BLaER1 treated with 17β-estradiol and CSF1 and Interleukin-3, amounts not matched to agents 10 nM and 100 nM (cell line): Measurements from ENCODE around the gene CDH15.

Experiments
- H3K27ac ChIP-seq, 11 experiments: shearing (Covaris generic); formaldehyde crosslinking; 2 replicates each; pipeline ENCODE4 v1.8.1; 2022
- H3K27me3 ChIP-seq, 11 experiments: shearing (Covaris generic); formaldehyde crosslinking; 2 replicates each; pipeline ENCODE4 v1.8.1; 2022
- H3K36me3 ChIP-seq, 11 experiments: shearing (Covaris generic); formaldehyde crosslinking; 2 replicates each; pipeline ENCODE4 v1.8.1; 2022
- H3K4me1 ChIP-seq, 10 experiments: shearing (Covaris generic); formaldehyde crosslinking; 2 replicates each; pipeline ENCODE4 v1.8.1; 2022
- H3K4me2 ChIP-seq, 11 experiments: shearing (Covaris generic); formaldehyde crosslinking; 2 replicates each; pipeline ENCODE4 v1.8.1; 2022
- H3K4me3 ChIP-seq, 10 experiments: shearing (Covaris generic); formaldehyde crosslinking; 2 replicates each; pipeline ENCODE4 v1.8.1; 2022
- H3K9ac ChIP-seq, 11 experiments: shearing (Covaris generic); formaldehyde crosslinking; 2 replicates each; pipeline ENCODE4 v1.8.1; 2022
- H3K9me3 ChIP-seq, 11 experiments: shearing (Covaris generic); formaldehyde crosslinking; replicated peaks in 1 of 11; 2 replicates each; pipeline ENCODE4 v1.8.1; 2022
- H4K20me1 ChIP-seq, 11 experiments: shearing (Covaris generic); formaldehyde crosslinking; 2 replicates each; pipeline ENCODE4 v1.8.1; 2022
- Cebpa-rat ChIP-seq, 11 experiments: shearing (Covaris generic); IDR thresholded peaks; 2 replicates each; pipeline ENCODE4 v1.8.1; 2022

CDH15 gene

DNA sequence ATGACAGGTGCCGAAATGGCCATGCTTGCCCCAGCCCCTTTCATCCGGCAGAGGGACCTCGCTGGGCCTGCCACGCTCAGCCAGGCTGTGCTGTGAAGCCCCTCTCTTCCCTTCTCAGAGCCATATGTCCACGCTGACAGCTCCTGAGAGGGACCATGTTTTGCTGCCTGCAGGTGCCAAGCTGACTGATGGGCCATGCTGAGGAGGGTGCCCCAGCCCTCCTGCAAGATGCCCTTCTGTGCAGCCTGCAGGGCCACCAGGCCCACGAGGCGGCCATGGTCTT is 33.1 kb upstream of the CDH15 start:
- 0 out of 20 replicates have a peak, but pooled peaks cover 0 to 3% (median 0%) of the 10 kb centered on the region in 10 experiments for H3K4me1 ChIP-seq
- H3K36me3 ChIP-seq: peaks cover 51 to 100% (median 90%) of the 10 kb centered on the region in 11 experiments
- H3K27ac ChIP-seq: no peak overlapping the region
- H3K4me2 ChIP-seq: no peak overlapping the region
- H3K9ac ChIP-seq: no peak overlapping the region
- no peaks in the 10 kb centered on the region for H3K9me3 ChIP-seq
- no peaks in the 10 kb centered on the region for H3K27me3 ChIP-seq
- no peak for TF ChIP-seq Cebpa-rat (IDR thresholded peaks at IDR 0.05)
- H4K20me1 ChIP-seq: peaks cover 0 to 78% (median 16%) of the 10 kb centered on the region in 11 experiments; a peak in 11 of 22 replicates
- no peak overlapping the region for H3K4me3 ChIP-seq

DNA sequence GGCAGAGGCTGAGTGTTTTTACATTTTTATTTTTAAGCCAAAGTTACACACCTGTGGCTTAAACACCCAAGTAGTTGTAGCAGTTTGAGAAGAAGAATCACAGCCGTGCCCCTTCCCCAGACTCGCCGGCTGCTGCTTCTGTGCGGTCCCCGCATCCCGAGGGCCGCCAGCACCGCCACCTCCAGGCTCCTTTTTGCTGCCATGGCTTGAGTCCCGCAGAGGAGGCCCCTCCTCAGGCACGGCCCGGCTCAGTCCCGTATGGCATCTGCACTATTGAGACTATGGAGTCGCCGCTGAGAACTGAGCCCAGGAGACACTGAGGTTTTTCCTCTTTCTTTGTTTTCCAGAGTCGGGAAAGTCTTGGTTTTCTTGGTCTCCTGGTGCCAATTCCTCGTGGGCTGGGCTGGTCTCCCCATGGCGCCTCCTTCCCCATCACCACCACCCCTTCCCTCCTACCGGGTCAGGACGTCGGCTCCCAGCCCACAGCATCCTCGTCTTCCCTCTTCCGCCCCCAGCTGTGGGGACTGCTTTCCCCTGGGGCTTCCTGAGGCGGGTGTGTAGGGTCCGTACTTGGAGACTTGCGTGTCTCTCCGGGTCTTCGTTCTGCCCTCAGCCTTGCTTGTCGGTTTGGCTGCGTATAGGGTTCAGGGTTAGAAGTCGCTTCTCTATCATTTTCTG is 32.6 kb upstream of the CDH15 start:
- Histone ChIP-seq H3K27ac (no peak overlapping the region), H3K4me3 (no peak overlapping the region), H3K4me2 (no peak overlapping the region), H3K9ac (no peak overlapping the region), H4K20me1 (peaks cover 0 to 74% (median 16%) of the 10 kb centered on the region in 11 experiments; a peak in 11 of 22 replicates), H3K9me3 (no peaks in the 10 kb centered on the region), H3K4me1 (0 out of 20 replicates have a peak, but pooled peaks cover 0 to 3% (median 0%) of the 10 kb centered on the region in 10 experiments), H3K36me3 (peaks cover 45 to 100% (median 90%) of the 10 kb centered on the region in 11 experiments), H3K27me3 (no peaks in the 10 kb centered on the region)
- TF ChIP-seq Cebpa-rat (IDR thresholded peaks at IDR 0.05): no peak

DNA sequence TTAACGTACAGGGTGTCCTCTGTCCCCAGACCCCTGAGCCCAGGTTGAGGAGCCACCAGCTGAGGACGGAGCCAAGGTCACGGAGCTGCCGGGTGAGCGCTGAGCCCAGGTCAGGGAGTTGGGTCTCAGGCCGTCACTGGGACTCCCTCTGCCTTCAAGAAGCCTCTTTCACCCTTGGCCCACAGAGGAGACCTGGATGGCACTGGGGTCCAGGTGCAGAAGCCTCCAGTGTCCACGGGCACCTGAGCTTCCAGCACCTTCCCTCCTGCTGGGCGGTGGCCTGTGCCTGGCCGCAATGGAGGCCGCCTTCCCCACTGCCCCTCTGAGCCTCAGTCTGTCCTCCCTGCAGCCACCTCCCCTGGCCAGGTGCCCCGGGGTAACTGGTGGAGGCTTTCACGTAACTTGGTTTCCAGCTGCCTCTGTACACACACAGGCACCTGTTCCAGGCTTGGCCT is 31.6 kb upstream of the CDH15 start:
- peaks cover 0 to 74% (median 16%) of the 10 kb centered on the region in 11 experiments; a peak in 11 of 22 replicates for H4K20me1 ChIP-seq
- no peaks in the 10 kb centered on the region for H3K27me3 ChIP-seq
- 0 out of 20 replicates have a peak, but pooled peaks cover 0 to 3% (median 0%) of the 10 kb centered on the region in 10 experiments for H3K4me1 ChIP-seq
- H3K4me2 ChIP-seq: no peak overlapping the region
- H3K9me3 ChIP-seq: peaks cover 0 to under 1% (median 0%) of the 10 kb centered on the region in 11 experiments; a peak in 1 of 22 replicates
- H3K27ac ChIP-seq: no peak overlapping the region
- no peak for TF ChIP-seq Cebpa-rat (IDR thresholded peaks at IDR 0.05)
- H3K36me3 ChIP-seq: peaks cover 38 to 100% (median 88%) of the 10 kb centered on the region in 11 experiments
- H3K9ac ChIP-seq: no peak overlapping the region
- H3K4me3 ChIP-seq: no peak overlapping the region

DNA sequence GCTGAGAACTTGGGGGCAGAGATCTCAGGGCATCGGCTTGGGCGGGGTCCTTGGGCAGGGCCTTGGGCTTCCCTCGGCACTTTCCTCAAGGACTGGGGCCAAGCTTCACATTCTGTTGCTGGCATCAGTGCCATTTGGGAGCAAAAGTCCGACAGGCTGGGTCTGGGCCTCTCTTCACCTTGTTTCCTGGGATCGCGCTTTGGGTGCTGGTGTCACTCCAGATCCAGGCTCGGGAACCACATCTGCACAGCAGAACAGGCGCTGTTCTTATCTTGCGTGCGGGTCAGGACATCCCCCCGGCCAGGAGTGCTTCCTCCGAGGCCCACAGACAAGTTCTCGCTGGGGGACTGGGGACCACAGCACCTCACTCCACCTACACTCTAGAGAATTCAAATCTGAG is 31.1 kb upstream of the CDH15 start:
- Histone ChIP-seq H4K20me1 (peaks cover 0 to 69% (median 16%) of the 10 kb centered on the region in 11 experiments; a peak in 11 of 22 replicates), H3K36me3 (peaks cover 38 to 100% (median 88%) of the 10 kb centered on the region in 11 experiments), H3K4me2 (no peak overlapping the region), H3K27me3 (no peaks in the 10 kb centered on the region), H3K9me3 (peaks cover 0 to 5% (median under 1%) of the 10 kb centered on the region in 11 experiments; a peak in 3 of 22 replicates), H3K27ac (no peak overlapping the region), H3K9ac (no peak overlapping the region), H3K4me1 (0 out of 20 replicates have a peak, but pooled peaks cover 0 to under 1% (median 0%) of the 10 kb centered on the region in 10 experiments), H3K4me3 (no peak overlapping the region)
- TF ChIP-seq Cebpa-rat (IDR thresholded peaks at IDR 0.05): no peak

DNA sequence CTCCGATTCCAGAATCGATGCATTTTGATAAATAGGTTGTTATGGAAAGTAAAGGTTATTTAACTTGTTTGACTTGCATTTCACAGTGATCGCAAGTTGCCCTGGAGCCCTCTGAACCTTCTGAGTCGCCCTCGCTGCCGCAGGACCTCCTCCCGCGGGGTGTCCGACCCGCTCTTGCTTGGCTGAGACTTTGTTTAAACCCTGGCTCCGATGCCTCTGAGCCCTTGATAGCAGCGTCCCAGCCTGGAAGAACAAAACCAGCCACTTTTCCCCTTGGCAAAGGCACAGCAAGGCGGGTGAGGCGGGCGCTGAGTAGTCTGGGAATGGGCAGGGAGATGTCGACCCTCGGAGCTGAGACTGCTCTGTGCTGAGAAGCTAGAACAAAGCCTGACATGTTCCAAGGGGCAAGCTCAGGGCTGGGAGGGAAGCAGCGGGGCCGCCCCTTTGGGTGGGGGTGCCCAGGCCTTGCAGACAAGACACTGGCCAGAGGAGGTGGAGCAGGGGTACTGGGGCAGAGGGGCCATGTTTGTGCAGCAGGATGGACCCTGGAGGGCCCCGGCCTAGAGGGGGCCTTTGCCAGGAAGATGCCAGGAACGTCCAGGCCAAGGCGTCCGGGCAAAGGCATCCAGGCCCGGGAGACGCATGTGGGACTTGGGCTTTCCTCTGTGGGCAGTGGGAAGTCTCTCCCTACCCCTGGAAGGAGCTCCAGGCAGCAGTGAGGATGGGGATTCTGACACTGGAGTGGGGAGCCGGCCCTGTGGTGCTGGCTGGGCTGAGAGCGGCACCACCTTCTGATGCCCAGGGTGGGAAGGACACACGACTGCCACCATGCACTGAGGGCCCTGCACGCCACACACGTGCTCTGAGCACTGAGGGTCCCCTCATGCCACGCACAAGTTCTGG is 30.3 kb upstream of the CDH15 start:
- H3K9ac ChIP-seq: no peak overlapping the region
- peaks cover 2 to 14% (median 7%) of the 10 kb centered on the region in 11 experiments; a peak in 19 of 22 replicates for H3K9me3 ChIP-seq
- H3K36me3 ChIP-seq: peaks cover 40 to 100% (median 89%) of the 10 kb centered on the region in 11 experiments
- no peaks in the 10 kb centered on the region for H3K27me3 ChIP-seq
- H3K4me2 ChIP-seq: no peak overlapping the region
- H3K4me3 ChIP-seq: no peak overlapping the region
- H3K27ac ChIP-seq: no peak overlapping the region
- no peak for TF ChIP-seq Cebpa-rat (IDR thresholded peaks at IDR 0.05)
- peaks cover 0 to 61% (median 16%) of the 10 kb centered on the region in 11 experiments; a peak in 11 of 22 replicates for H4K20me1 ChIP-seq
- no peaks in the 10 kb centered on the region for H3K4me1 ChIP-seq

DNA sequence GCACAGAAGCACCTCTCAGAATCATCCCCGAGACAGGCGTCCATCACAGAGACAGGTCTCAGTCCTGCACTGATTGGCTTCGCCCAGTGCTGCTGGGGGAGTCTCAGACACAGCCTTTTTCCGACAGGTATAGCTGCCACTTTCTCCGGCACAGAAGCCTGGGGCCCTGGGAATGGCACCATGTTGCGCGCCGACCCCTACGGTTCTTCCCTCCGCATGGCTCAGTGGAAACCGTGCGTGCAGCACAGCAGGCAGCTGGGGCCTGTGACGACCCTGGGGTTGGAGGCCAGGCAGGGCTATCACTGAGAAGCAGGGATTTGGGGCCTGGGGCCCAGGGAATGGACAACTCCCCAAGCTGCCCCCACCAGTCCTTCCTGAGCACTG is 29.7 kb upstream of the CDH15 start:
- H3K9me3 ChIP-seq: peaks cover 9 to 20% (median 13%) of the 10 kb centered on the region in 11 experiments; a peak in 20 of 22 replicates
- no peak overlapping the region for H3K4me3 ChIP-seq
- peaks cover 0 to 54% (median 11%) of the 10 kb centered on the region in 11 experiments; a peak in 11 of 22 replicates for H4K20me1 ChIP-seq
- H3K9ac ChIP-seq: no peak overlapping the region
- no peak overlapping the region for H3K27ac ChIP-seq
- no peak overlapping the region for H3K4me2 ChIP-seq
- H3K36me3 ChIP-seq: peaks cover 40 to 100% (median 89%) of the 10 kb centered on the region in 11 experiments; a peak in 21 of 22 replicates
- H3K4me1 ChIP-seq: no peaks in the 10 kb centered on the region
- no peaks in the 10 kb centered on the region for H3K27me3 ChIP-seq
- TF ChIP-seq Cebpa-rat (IDR thresholded peaks at IDR 0.05): no peak

DNA sequence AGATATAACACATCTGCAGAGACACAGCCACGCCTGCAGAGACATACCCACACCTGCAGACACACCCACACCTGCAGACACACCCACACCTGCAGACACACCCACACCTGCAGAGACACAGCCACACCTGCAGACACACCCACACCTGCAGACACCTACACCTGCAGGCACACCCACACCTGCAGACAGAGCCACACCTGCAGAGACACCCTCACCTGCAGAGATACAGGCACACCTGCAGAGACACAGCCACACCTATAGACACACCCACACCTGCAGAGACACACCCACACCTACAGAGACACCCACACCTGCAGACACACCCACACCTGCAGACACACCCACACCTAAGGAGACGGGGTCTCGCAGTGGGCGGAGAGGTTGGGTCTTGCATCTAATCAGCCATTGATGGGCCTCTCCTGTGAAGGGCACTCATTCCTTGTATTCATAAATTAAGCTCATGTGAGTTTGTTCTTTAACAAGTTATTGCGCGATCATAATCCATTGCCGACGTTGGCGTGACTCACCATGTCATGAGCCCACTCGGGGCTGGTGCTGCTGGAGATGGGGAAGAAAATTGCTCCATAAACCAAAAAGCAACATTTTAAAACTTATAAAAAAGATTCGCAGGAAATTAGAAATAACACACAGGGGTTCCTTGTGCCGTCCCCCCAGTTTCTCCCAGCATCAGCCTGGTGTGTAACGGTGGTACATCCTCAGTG is 28.9 kb upstream of the CDH15 start:
- H3K4me1 ChIP-seq: no peaks in the 10 kb centered on the region
- H3K27me3 ChIP-seq: no peaks in the 10 kb centered on the region
- H3K4me3 ChIP-seq: no peak overlapping the region
- no peak overlapping the region for H3K27ac ChIP-seq
- no peak for TF ChIP-seq Cebpa-rat (IDR thresholded peaks at IDR 0.05)
- peaks cover 0 to 47% (median 9%) of the 10 kb centered on the region in 11 experiments; a peak in 11 of 22 replicates for H4K20me1 ChIP-seq
- peaks cover 11 to 24% (median 16%) of the 10 kb centered on the region in 11 experiments; a peak in 21 of 22 replicates for H3K9me3 ChIP-seq
- H3K9ac ChIP-seq: no peak overlapping the region
- H3K4me2 ChIP-seq: no peak overlapping the region
- peaks cover 40 to 96% (median 88%) of the 10 kb centered on the region in 11 experiments; a peak in 21 of 22 replicates for H3K36me3 ChIP-seq

DNA sequence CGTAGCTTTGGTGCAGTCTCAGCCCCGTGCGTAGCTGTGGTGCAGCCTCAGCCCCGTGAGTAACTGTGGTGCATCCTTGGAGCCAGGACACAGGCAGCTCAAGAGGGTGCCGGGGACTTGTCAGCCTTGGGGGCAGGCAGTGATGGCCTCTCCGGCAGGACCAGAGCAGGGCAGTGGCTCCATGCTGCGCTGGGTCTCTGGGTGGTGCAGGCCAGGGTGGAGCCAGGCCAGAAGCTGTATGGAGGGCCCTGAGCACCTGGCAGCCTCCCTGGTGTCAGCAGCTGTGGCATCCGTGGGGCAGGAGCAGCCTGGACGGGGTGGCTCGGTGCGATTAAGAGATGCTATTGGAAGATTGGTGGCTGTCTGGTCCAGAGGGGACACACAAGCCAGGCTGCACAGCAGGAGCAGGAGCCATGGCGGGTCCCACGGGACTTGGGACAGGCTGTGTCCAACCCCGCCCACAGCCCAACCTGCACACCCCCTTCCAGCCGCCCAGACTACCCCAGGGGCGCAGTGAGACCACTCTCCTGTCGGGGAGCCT is 28.3 kb upstream of the CDH15 start:
- Histone ChIP-seq H3K27ac (no peak overlapping the region), H3K4me3 (no peak overlapping the region), H3K36me3 (peaks cover 46 to 96% (median 87%) of the 10 kb centered on the region in 11 experiments), H3K9ac (no peak overlapping the region), H4K20me1 (peaks cover 0 to 40% (median 8%) of the 10 kb centered on the region in 11 experiments; a peak in 11 of 22 replicates), H3K9me3 (peaks cover 17 to 31% (median 22%) of the 10 kb centered on the region in 11 experiments), H3K4me1 (no peaks in the 10 kb centered on the region), H3K4me2 (no peak overlapping the region), H3K27me3 (no peaks in the 10 kb centered on the region)
- no peak for TF ChIP-seq Cebpa-rat (IDR thresholded peaks at IDR 0.05)
